OCI-LY3 (cell line): ENCODE data around the gene C1orf232.

ENCODE experiments used
- H2AFZ ChIP-seq: fragments of 200-600, 300-600 bp; shearing (Covaris generic); 2 replicates; pipeline ENCODE4 v1.6.0; 2014; ENCODE audit warnings: antibody characterized with exemption, low read depth, low read length
- H3K27ac ChIP-seq: fragments of 200-600, 300-600 bp; sonication (generic); 2 replicates; pipeline ENCODE4 v1.5.1; 2014; ENCODE audit warnings: mild to moderate bottlenecking, low read length, moderate library complexity, mixed read lengths
- H3K27me3 ChIP-seq: fragments of 200-600, 300-600 bp; sonication (generic); 2 replicates; pipeline ENCODE4 v1.6.1; 2014; ENCODE audit warnings: low read depth, low read length, mixed read lengths
- H3K36me3 ChIP-seq: fragments of 200-600, 300-600 bp; sonication (generic); replicated peaks from 2 replicates; pipeline ENCODE3; 2014; ENCODE audit warnings: low read depth, low read length, mixed read lengths
- H3K4me1 ChIP-seq: fragments of 300-600, 200-600 bp; sonication (generic); 2 replicates; pipeline ENCODE4 v1.6.1; 2014; ENCODE audit warnings: low read length, mixed read lengths
- H3K4me2 ChIP-seq: fragments of 200-600, 300-600 bp; sonication (generic); 2 replicates; pipeline ENCODE4 v1.6.1; 2014; ENCODE audit warnings: low read length, mixed read lengths
- H3K4me3 ChIP-seq: fragments of 300-600, 200-600 bp; sonication (generic); 2 replicates; pipeline ENCODE4 v1.5.1; 2014; ENCODE audit warnings: antibody characterized with exemption, mild to moderate bottlenecking, low read length, moderate library complexity
- H3K79me2 ChIP-seq: fragments of 300-600, 200-600 bp; shearing (Covaris generic); 2 replicates; pipeline ENCODE4 v1.6.1; 2014; ENCODE audit warnings: mild to moderate bottlenecking, low read length, mixed read lengths
- H3K9ac ChIP-seq: fragments of 300-600, 200-600 bp; shearing (Covaris generic); 2 replicates; pipeline ENCODE4 v1.6.0; 2014; ENCODE audit warnings: mild to moderate bottlenecking, low read length, moderate library complexity
- H3K9me3 ChIP-seq: fragments of 200-600, 300-600 bp; shearing (Covaris generic); 2 replicates; pipeline ENCODE4 v1.6.1; 2014; ENCODE audit warnings: low read length, mixed read lengths; ENCODE audit not compliant: insufficient read depth
- H4K20me1 ChIP-seq: fragments of 200-600, 300-600 bp; sonication (generic); 2 replicates; pipeline ENCODE4 v1.6.1; 2016; ENCODE audit warnings: low read length, mixed read lengths; ENCODE audit not compliant: insufficient read depth
- CTCF ChIP-seq: fragments of 200-600, 300-600 bp; sonication (generic); IDR thresholded peaks from 2 replicates; pipeline ENCODE4 v1.5.1; 2014; ENCODE audit warnings: antibody characterized with exemption, low read length, low read depth
- EZH2phosphoT487 ChIP-seq: fragments of 200-600 bp; shearing (Covaris generic); IDR thresholded peaks from 2 replicates; pipeline ENCODE4 v1.6.1; 2018; ENCODE audit warnings: antibody characterized with exemption, mixed run types, low read depth

C1orf232 gene

DNA sequence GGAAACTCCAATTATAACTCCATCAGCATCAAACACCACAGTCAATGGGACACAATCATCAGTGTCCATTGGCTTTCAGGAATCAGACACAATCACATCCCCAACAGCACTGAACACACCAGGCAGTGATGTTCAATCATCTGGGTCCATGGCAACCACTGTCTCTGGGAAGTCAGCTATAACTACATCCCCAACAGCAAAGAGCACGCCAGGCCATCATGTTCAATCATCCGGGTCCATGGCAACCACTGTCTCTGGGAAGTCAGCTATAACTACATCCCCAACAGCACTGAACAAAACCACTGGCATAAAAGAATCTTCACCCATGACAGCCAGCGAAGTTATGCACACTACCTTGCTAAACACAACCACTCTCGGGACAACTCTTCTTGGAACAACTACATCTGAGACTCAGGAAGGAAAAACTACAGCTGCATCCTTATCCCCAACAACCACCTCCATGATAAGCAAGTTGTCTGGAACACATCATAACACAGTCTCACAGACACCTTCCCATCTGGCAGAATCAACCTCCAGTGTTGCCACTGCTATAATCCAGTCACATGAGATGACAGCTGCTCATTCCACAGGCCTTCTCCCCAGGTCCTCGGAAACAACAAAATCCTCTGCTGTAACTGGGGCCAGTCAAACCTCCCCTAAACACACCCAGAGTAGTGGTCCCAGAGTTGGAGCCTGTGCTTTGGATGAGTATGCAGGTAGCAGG is 41.5 kb upstream of the C1orf232 start:
- H4K20me1 ChIP-seq: no peaks in the 10 kb centered on the region
- TF ChIP-seq EZH2phosphoT487: no peak
- TF ChIP-seq CTCF: no peak
- H3K27ac ChIP-seq: no peak overlapping the region
- H3K9ac ChIP-seq: no peak overlapping the region
- no peaks in the 10 kb centered on the region for H3K79me2 ChIP-seq
- H3K9me3 ChIP-seq: no peaks in the 10 kb centered on the region
- no peak overlapping the region for H2AFZ ChIP-seq
- H3K4me3 ChIP-seq: no peak overlapping the region
- H3K4me2 ChIP-seq: no peak overlapping the region
- H3K27me3 ChIP-seq: no peaks in the 10 kb centered on the region
- no peaks in the 10 kb centered on the region for H3K4me1 ChIP-seq
- no peaks in the 10 kb centered on the region for H3K36me3 ChIP-seq

DNA sequence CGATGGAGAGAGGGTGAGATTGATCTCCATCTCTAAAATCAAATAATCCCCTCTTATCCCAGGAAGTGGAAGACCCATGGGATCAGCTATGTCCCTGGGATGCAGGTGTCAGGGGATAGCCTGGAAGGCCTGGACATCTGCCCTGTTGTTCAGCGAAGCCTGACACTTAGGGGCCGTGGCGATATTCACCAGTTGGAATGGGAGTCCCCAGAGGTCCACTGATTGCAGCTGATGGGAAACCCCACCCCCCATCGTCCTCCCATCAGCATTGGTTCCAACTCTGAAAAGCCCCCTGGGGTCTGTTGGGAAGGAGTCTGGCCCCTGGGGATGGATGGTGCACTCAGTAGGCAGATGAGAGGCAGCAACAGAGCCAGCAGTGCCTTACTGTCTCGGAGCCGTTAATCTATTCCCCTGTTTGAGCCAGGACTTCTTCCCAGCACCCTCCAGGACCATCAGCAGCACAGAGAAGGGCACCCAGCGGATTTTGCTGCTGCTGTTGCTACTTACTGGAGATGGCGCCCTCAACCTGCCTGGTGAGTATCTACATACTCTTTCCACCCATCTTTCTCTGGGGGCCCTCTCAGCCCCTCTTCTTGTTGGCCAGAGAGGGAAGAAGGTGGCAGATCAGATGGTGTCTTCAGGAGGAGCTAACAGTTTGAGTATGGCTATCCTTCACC is 35.0 kb upstream of the C1orf232 start:
- H3K27ac ChIP-seq: no peak overlapping the region
- no peaks in the 10 kb centered on the region for H3K4me1 ChIP-seq
- H3K9ac ChIP-seq: no peak overlapping the region
- H3K36me3 ChIP-seq: no peaks in the 10 kb centered on the region
- H3K79me2 ChIP-seq: no peaks in the 10 kb centered on the region
- no peaks in the 10 kb centered on the region for H4K20me1 ChIP-seq
- no peak overlapping the region for H3K4me3 ChIP-seq
- H2AFZ ChIP-seq: no peak overlapping the region
- H3K27me3 ChIP-seq: no peaks in the 10 kb centered on the region
- H3K4me2 ChIP-seq: no peak overlapping the region
- H3K9me3 ChIP-seq: no peaks in the 10 kb centered on the region
- TF ChIP-seq EZH2phosphoT487 (no peak), CTCF (no peak)

DNA sequence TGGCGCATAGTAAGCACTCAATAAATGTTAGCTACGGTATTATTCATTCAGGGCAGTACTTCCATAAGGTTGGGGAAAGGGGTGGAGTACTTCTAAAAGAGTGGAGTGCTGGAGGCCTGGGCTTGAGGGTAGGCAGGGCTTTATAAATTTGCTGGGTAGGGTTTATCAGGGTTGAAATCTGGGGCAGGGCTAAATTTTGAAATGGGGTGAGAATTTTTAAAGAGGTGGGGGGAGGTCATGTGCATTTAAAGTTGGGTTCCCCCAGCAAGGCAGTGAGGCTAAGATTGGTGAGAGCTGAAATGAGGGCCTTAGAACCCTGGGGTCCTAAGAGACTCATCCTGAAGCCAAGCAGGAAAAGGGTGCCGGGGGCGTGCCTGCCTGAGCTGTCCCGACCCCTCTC is 31.6 kb upstream of the C1orf232 start:
- Histone ChIP-seq H3K27ac (no peak overlapping the region), H2AFZ (no peak overlapping the region), H3K36me3 (no peaks in the 10 kb centered on the region), H3K9me3 (no peaks in the 10 kb centered on the region), H3K27me3 (no peaks in the 10 kb centered on the region), H3K4me1 (no peaks in the 10 kb centered on the region), H4K20me1 (no peaks in the 10 kb centered on the region), H3K4me3 (no peak overlapping the region), H3K4me2 (no peak overlapping the region), H3K9ac (no peak overlapping the region), H3K79me2 (no peaks in the 10 kb centered on the region)
- no peak for TF ChIP-seq EZH2phosphoT487
- TF ChIP-seq CTCF: no peak

- no peaks in the 10 kb centered on the region for H3K4me1 ChIP-seq
- no peaks in the 10 kb centered on the region for H3K27me3 ChIP-seq
- no peak overlapping the region for H3K27ac ChIP-seq
- H3K36me3 ChIP-seq: no peaks in the 10 kb centered on the region
- H3K4me3 ChIP-seq: no peak overlapping the region
- no peaks in the 10 kb centered on the region for H3K9me3 ChIP-seq
- H3K9ac ChIP-seq: no peak overlapping the region
- no peak overlapping the region for H2AFZ ChIP-seq
- H3K4me2 ChIP-seq: no peak overlapping the region
- TF ChIP-seq EZH2phosphoT487 (no peak), CTCF (no peak)
- H3K79me2 ChIP-seq: no peaks in the 10 kb centered on the region
- H4K20me1 ChIP-seq: no peaks in the 10 kb centered on the region
These were observed 29.1 kb upstream of the C1orf232 start for GRCh38 chr1:26197813-26198212.
